ENCODE results near the gene VEGFC.

DNA sequence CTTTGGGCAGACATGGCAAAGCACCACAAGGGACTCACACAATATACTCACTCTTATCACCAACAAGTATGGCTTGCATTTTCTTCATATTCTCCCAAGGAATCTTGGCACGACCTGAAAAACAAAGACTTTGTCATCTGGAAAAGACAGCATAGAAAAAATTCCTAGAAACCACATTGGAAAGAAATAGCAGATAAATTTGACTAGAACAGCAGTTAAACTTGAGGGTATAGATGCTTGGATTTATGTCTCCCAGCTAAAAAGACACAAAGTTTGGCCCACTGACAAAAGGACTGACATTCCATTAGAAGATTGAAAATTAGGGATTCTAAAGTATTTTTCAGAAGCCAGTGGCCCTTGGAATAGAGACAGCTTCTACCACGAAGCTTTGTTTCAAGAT, 6.9 kb upstream of the VEGFC start:
- TF ChIP-seq, protein P1, sequence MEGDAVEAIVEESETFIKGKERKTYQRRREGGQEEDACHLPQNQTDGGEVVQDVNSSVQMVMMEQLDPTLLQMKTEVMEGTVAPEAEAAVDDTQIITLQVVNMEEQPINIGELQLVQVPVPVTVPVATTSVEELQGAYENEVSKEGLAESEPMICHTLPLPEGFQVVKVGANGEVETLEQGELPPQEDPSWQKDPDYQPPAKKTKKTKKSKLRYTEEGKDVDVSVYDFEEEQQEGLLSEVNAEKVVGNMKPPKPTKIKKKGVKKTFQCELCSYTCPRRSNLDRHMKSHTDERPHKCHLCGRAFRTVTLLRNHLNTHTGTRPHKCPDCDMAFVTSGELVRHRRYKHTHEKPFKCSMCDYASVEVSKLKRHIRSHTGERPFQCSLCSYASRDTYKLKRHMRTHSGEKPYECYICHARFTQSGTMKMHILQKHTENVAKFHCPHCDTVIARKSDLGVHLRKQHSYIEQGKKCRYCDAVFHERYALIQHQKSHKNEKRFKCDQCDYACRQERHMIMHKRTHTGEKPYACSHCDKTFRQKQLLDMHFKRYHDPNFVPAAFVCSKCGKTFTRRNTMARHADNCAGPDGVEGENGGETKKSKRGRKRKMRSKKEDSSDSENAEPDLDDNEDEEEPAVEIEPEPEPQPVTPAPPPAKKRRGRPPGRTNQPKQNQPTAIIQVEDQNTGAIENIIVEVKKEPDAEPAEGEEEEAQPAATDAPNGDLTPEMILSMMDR (IDR thresholded peaks at IDR 0.05) = no peak
- TF ChIP-seq POLR2A (IDR thresholded peaks at IDR 0.05) = no peak

Data from testis (tissue), 2 donors.